CD4-positive, alpha-beta T cell (primary cell): ENCODE measurements around the gene TMEM41A. TPM values are rescaled to one million over a fixed set of nuclear protein-coding genes. Genes with fewer than 3 reads are reported as not detected.
"Not testable (repeated sequence)": the region's sequence is repeated elsewhere in the genome, so short reads cannot be mapped to it uniquely, and the experiment has no call there.

ENCODE experiments used
- ATAC-seq: fragments of 200-7000 bp; cut with Tn5 transposase; one replicate; pipeline ENCODE4 v1.10.0; 2022; ENCODE audit warnings: mild to moderate bottlenecking; ENCODE audit not compliant: poor library complexity
- CTCF ChIA-PET: fragments of 350-600 bp; sonication (Branson Sonifier 250); formaldehyde crosslinking; loops from one replicate; lab custom pipeline; 2021; ENCODE audit warnings: antibody characterized with exemption, inconsistent platforms; lab: Charles Lee
- POLR2A ChIA-PET: fragments of 350-600 bp; sonication (Branson Sonifier 250); formaldehyde crosslinking; loops from one replicate; lab custom pipeline; 2021; ENCODE audit warnings: antibody characterized with exemption, inconsistent platforms; lab: Charles Lee
- DNase-seq, 14 experiments: peaks; one replicate each; pipeline ENCODE4 v3.0.0-alpha.2; 2013 to 2020; ENCODE audit warnings: mixed read lengths in 2 of 14
- H3K27ac ChIP-seq, 2 donors: one replicate each; pipeline versions ENCODE4 v1.5.1 to v1.7.0; 2013; ENCODE audit warnings: low read length in 2 of 2, low read depth in 1 of 2, mild to moderate bottlenecking in 1 of 2
- H3K27me3 ChIP-seq, 2 experiments: 1 replicate in 1 of 2; 2 replicates in 1 of 2; pipeline versions ENCODE4 v1.6.1 to v1.7.0; 2013; ENCODE audit warnings: low read length in 2 of 2, control low read depth in 1 of 2, mild to moderate bottlenecking in 1 of 2, moderate library complexity in 1 of 2; ENCODE audit not compliant: insufficient read depth in 2 of 2, control insufficient read depth in 1 of 2
- H3K36me3 ChIP-seq: one replicate; pipeline ENCODE4 v1.6.1; 2013; ENCODE audit warnings: low read length, control low read depth; ENCODE audit not compliant: insufficient read depth
- H3K4me1 ChIP-seq: one replicate; pipeline ENCODE4 v1.6.1; 2013; ENCODE audit warnings: low read length, control low read depth; ENCODE audit not compliant: insufficient read depth
- H3K4me3 ChIP-seq: one replicate; pipeline ENCODE4 v1.5.1; 2013; ENCODE audit warnings: mild to moderate bottlenecking, low read length, moderate library complexity
- H3K9me3 ChIP-seq, 2 experiments: 1 replicate in 1 of 2; 2 replicates in 1 of 2; pipeline versions ENCODE4 v1.6.1 to v1.7.0; 2013; ENCODE audit warnings: low read length in 2 of 2, mild to moderate bottlenecking in 2 of 2, control low read depth in 1 of 2, moderate library complexity in 1 of 2; ENCODE audit not compliant: control insufficient read depth in 1 of 2, insufficient read depth in 1 of 2
- H3K27ac Mint-ChIP-seq: one replicate; pipeline ENCODE4 v1.8.0; 2020; ENCODE audit warnings: mixed read lengths
- H3K27me3 Mint-ChIP-seq: one replicate; pipeline ENCODE4 v1.8.0; 2021; ENCODE audit warnings: mixed read lengths
- H3K36me3 Mint-ChIP-seq: one replicate; pipeline ENCODE4 v1.8.0; 2021; ENCODE audit warnings: low read depth, mixed read lengths
- H3K4me1 Mint-ChIP-seq: one replicate; pipeline ENCODE4 v1.8.0; 2021; ENCODE audit warnings: low read depth, mixed read lengths
- H3K4me3 Mint-ChIP-seq: one replicate; pipeline ENCODE4 v1.8.0; 2020; ENCODE audit warnings: mild to moderate bottlenecking, mixed read lengths
- H3K9me3 Mint-ChIP-seq: one replicate; pipeline ENCODE4 v1.8.0; 2020; ENCODE audit warnings: mixed read lengths
- CTCF ChIP-seq: fragments of 200-600 bp; IDR thresholded peaks from one replicate; pipeline ENCODE4 v1.8.0; 2022; ENCODE audit warnings: antibody characterized with exemption, mild to moderate bottlenecking
- intact Hi-C, 2 experiments: fragments of 100-400 bp; cut with DNase I in 1 of 2; cut with micrococcal nuclease in 1 of 2; formaldehyde crosslinking; loops; one replicate each; pipeline versions ENCODE4 v1.15.1 to v1.9.0; 2023 to 2025; cut with DNase I, micrococcal nuclease
- total RNA-seq, 174 experiments: library from RNA in 2 of 174; stranded (reverse) in 2 of 174; gene quantifications; one replicate each; pipeline ENCODE4 v1.2.3 and lab custom pipeline; 2021 to 2026

TMEM41A gene
- total RNA-seq, 2 experiments from 2014 or later: 26.8 to 29.1 TPM

GRCh38 chr3:185470323-185470722, 28.5 kb downstream of the TMEM41A start:
- Mint-ChIP-seq H3K27ac (no peak overlapping the region), H3K4me3 (no peak overlapping the region), H3K27me3 (no peaks in the 10 kb centered on the region), H3K9me3 (no peaks in the 10 kb centered on the region), H3K4me1 (no peaks in the 10 kb centered on the region), H3K36me3 (peaks cover 24% of the 10 kb centered on the region)
- H3K27ac ChIP-seq: no peak overlapping the region
- H3K4me3 ChIP-seq: no peak overlapping the region
- DNase-seq: no peak
- CTCF ChIA-PET: no interaction called here
- no peaks in the 10 kb centered on the region for H3K27me3 ChIP-seq
- POLR2A ChIA-PET: no interaction called here
- H3K36me3 ChIP-seq: peaks cover 9% of the 10 kb centered on the region
- no peak for TF ChIP-seq CTCF
- intact Hi-C loops: no loop called here
- H3K4me1 ChIP-seq: no peaks in the 10 kb centered on the region
- H3K9me3 ChIP-seq: no peaks in the 10 kb centered on the region
- ATAC-seq: no peak

- ChIA-PET CTCF (no interaction called here), POLR2A (no interaction called here)
- ATAC-seq: no peak
- Histone ChIP-seq H3K9me3 (no peaks in the 10 kb centered on the region), H3K36me3 (peaks cover 8% of the 10 kb centered on the region), H3K27ac (no peak overlapping the region), H3K27me3 (no peaks in the 10 kb centered on the region), H3K4me1 (no peaks in the 10 kb centered on the region), H3K4me3 (no peak overlapping the region)
- Mint-ChIP-seq H3K27me3 (no peaks in the 10 kb centered on the region), H3K4me3 (no peak overlapping the region), H3K27ac (no peak overlapping the region), H3K36me3 (peaks cover 19% of the 10 kb centered on the region), H3K4me1 (no peaks in the 10 kb centered on the region), H3K9me3 (no peaks in the 10 kb centered on the region)
- intact Hi-C loops: no loop called here
- DNase-seq: no peak
- TF ChIP-seq CTCF: no peak
Observed at GRCh38 chr3:185469542-185469941, 29.3 kb downstream of the TMEM41A start.

- H3K9me3 Mint-ChIP-seq, H3K27me3 ChIP-seq, H3K27me3 Mint-ChIP-seq, H3K36me3 Mint-ChIP-seq, H3K4me3 Mint-ChIP-seq, H3K27ac ChIP-seq, H3K36me3 ChIP-seq, intact Hi-C loops, H3K9me3 ChIP-seq, POLR2A ChIA-PET, ATAC-seq, CTCF ChIA-PET, H3K4me1 ChIP-seq, H3K4me1 Mint-ChIP-seq, H3K27ac Mint-ChIP-seq, DNase-seq, H3K4me3 ChIP-seq: not testable (repeated sequence)
Observed at GRCh38 chr3:185466123-185466522, 32.7 kb downstream of the TMEM41A start.

GRCh38 chr3:185465471-185465870, 33.4 kb downstream of the TMEM41A start:
- Histone ChIP-seq H3K36me3 (no peaks in the 10 kb centered on the region), H3K9me3 (no peaks in the 10 kb centered on the region), H3K27ac (no peak overlapping the region), H3K4me1 (no peaks in the 10 kb centered on the region), H3K4me3 (no peak overlapping the region), H3K27me3 (no peaks in the 10 kb centered on the region)
- Mint-ChIP-seq H3K27me3 (no peaks in the 10 kb centered on the region), H3K4me3 (no peak overlapping the region), H3K4me1 (no peaks in the 10 kb centered on the region), H3K9me3 (no peaks in the 10 kb centered on the region), H3K27ac (no peak overlapping the region), H3K36me3 (peaks cover 3% of the 10 kb centered on the region)
- POLR2A ChIA-PET: no interaction called here
- intact Hi-C loops: no loop called here
- DNase-seq: no peak
- no peak for TF ChIP-seq CTCF
- CTCF ChIA-PET: no interaction called here
- no peak for ATAC-seq
